ENCODE data around the gene FAM177B.
"Not testable (repeated sequence)": the region's sequence is repeated elsewhere in the genome, so short reads cannot be mapped to it uniquely, and the experiment has no call there.

Gene FAM177B

DNA sequence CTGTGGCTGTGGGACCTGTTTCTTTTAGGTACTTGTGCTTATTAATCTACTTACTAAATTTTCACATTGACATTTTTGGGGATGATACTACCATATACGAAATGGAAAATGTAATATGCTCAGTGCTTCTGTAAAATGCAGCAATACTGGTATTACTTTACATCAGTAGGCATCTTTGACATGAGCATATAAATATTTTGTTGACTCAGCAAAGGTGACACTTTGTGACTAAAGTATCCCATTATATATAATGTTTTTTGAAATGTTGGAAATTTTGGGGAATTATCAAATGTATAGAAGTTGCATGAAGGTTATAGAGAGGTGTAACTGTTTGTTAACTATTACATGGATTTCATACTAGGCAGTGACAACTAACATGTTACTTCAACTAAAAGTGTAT, 2.3 kb upstream of the FAM177B start:
- Histone ChIP-seq H3K9me3 (ENCODE audit: insufficient read depth, low read length, severe bottlenecking) (no peaks in the 10 kb centered on the region), H3K9ac (ENCODE audit: low read depth, low read length) (no peak overlapping the region), H3K4me2 (ENCODE audit: insufficient read depth, low read length) (no peak overlapping the region), H3K27ac (ENCODE audit: low read length) (no peak overlapping the region), H3K4me1 (ENCODE audit: insufficient read depth, low read length) (no peaks in the 10 kb centered on the region), H3K27me3 (ENCODE audit: insufficient read depth, low read length, poor library complexity) (no peaks in the 10 kb centered on the region), H3K36me3 (ENCODE audit: insufficient read depth, low read length) (peaks cover 52% of the 10 kb centered on the region), H3K4me3 (ENCODE audit: low read depth in 1 of 2, low read length in 2 of 2) (no peak overlapping the region), H2AFZ (ENCODE audit: low read depth, low read length) (no peak overlapping the region), H3K79me2 (ENCODE audit: insufficient read depth, low read length) (no peaks in the 10 kb centered on the region), H4K20me1 (ENCODE audit: insufficient read depth, low read length) (no peaks in the 10 kb centered on the region)
- ATAC-seq (ENCODE audit: insufficient read depth, low read depth) (no peak), DNase-seq (no peak)
- no peak for TF ChIP-seq EZH2 (IDR thresholded peaks at IDR 0.05; ENCODE audit: borderline replicate concordance, low read depth, low read length, severe bottlenecking)
- TF ChIP-seq, protein P1, sequence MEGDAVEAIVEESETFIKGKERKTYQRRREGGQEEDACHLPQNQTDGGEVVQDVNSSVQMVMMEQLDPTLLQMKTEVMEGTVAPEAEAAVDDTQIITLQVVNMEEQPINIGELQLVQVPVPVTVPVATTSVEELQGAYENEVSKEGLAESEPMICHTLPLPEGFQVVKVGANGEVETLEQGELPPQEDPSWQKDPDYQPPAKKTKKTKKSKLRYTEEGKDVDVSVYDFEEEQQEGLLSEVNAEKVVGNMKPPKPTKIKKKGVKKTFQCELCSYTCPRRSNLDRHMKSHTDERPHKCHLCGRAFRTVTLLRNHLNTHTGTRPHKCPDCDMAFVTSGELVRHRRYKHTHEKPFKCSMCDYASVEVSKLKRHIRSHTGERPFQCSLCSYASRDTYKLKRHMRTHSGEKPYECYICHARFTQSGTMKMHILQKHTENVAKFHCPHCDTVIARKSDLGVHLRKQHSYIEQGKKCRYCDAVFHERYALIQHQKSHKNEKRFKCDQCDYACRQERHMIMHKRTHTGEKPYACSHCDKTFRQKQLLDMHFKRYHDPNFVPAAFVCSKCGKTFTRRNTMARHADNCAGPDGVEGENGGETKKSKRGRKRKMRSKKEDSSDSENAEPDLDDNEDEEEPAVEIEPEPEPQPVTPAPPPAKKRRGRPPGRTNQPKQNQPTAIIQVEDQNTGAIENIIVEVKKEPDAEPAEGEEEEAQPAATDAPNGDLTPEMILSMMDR (IDR thresholded peaks at IDR 0.05; ENCODE audit: borderline replicate concordance, extremely low read depth, low read length, poor library complexity, severe bottlenecking): no peak

DNA sequence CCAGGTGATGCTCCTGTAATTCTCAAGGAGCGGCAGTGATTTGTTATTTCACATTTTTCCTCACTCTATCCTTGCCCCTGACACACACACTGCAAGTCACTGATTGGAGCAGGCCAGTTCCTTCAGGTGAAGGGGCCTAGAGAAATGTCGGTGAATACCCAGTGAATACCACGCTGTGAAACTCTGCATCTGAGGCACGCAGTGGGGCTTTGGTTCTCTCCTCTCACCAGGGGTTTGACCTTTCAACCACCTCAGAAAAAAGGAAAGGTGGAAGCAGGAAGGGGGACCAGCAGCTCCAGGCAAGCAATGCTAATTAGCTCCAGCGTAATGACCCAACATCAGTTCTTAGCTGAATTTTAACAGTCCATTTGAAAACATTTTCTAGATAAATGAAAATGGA, 532 bp upstream of the FAM177B start:
- no peak for DNase-seq
- no peak for ATAC-seq (ENCODE audit: insufficient read depth, low read depth)
- H3K9ac ChIP-seq (ENCODE audit: low read depth, low read length): no peak overlapping the region

DNA sequence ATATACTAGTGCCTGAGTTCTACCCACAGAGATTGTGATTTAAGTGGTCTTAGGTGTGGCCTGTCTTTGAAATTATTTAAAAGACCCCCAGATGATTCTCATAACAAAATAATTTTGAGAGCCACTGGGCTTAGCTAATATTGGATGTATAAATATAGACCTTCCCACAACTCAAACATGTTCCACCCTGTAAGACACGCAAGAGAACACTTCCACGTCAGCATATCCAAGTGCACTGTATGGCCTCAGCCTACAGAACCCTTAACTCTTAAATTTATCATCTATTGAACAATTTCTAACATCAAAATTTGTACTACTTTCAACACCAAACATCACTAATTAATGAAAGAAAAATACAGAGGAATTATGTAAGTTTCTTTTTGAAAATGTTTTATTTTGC, 2.5 kb downstream of the FAM177B start:
- H3K4me2 ChIP-seq (ENCODE audit: insufficient read depth, low read length): no peak overlapping the region
- ATAC-seq (ENCODE audit: insufficient read depth, low read depth): no peak
- no peaks in the 10 kb centered on the region for H3K4me1 ChIP-seq (ENCODE audit: insufficient read depth, low read length)
- no peak overlapping the region for H3K4me3 ChIP-seq (ENCODE audit: low read depth in 1 of 2, low read length in 2 of 2)
- H3K27me3 ChIP-seq (ENCODE audit: insufficient read depth, low read length, poor library complexity): no peaks in the 10 kb centered on the region
- peaks cover 8% of the 10 kb centered on the region; the same call in 1 of the 2 replicates for H3K36me3 ChIP-seq (ENCODE audit: insufficient read depth, low read length)
- no peaks in the 10 kb centered on the region for H4K20me1 ChIP-seq (ENCODE audit: insufficient read depth, low read length)
- DNase-seq: no peak
- no peak overlapping the region for H2AFZ ChIP-seq (ENCODE audit: low read depth, low read length)
- H3K79me2 ChIP-seq (ENCODE audit: insufficient read depth, low read length): no peaks in the 10 kb centered on the region
- no peak overlapping the region for H3K27ac ChIP-seq (ENCODE audit: low read length)
- H3K9me3 ChIP-seq (ENCODE audit: insufficient read depth, low read length, severe bottlenecking): no peaks in the 10 kb centered on the region
- H3K9ac ChIP-seq (ENCODE audit: low read depth, low read length): no peak overlapping the region
- TF ChIP-seq EZH2 (IDR thresholded peaks at IDR 0.05; ENCODE audit: borderline replicate concordance, low read depth, low read length, severe bottlenecking): no peak
- TF ChIP-seq, protein P1 (IDR thresholded peaks at IDR 0.05; ENCODE audit: borderline replicate concordance, extremely low read depth, low read length, poor library complexity, severe bottlenecking): no peak

More for the DNA sequence above, 532 bp upstream of the FAM177B start:
- Histone ChIP-seq H3K79me2 (ENCODE audit: insufficient read depth, low read length) (no peaks in the 10 kb centered on the region), H3K4me2 (ENCODE audit: insufficient read depth, low read length) (no peak overlapping the region), H3K27ac (ENCODE audit: low read length) (no peak overlapping the region), H3K9me3 (ENCODE audit: insufficient read depth, low read length, severe bottlenecking) (no peaks in the 10 kb centered on the region), H3K36me3 (ENCODE audit: insufficient read depth, low read length) (peaks cover 35% of the 10 kb centered on the region; the same call in 1 of the 2 replicates), H4K20me1 (ENCODE audit: insufficient read depth, low read length) (no peaks in the 10 kb centered on the region), H3K27me3 (ENCODE audit: insufficient read depth, low read length, poor library complexity) (no peaks in the 10 kb centered on the region), H3K4me3 (ENCODE audit: low read depth in 1 of 2, low read length in 2 of 2) (no peak overlapping the region), H2AFZ (ENCODE audit: low read depth, low read length) (no peak overlapping the region), H3K4me1 (ENCODE audit: insufficient read depth, low read length) (no peaks in the 10 kb centered on the region)
- TF ChIP-seq, protein P1 (IDR thresholded peaks at IDR 0.05; ENCODE audit: borderline replicate concordance, extremely low read depth, low read length, poor library complexity, severe bottlenecking): no peak
- no peak for TF ChIP-seq EZH2 (IDR thresholded peaks at IDR 0.05; ENCODE audit: borderline replicate concordance, low read depth, low read length, severe bottlenecking)

DNA sequence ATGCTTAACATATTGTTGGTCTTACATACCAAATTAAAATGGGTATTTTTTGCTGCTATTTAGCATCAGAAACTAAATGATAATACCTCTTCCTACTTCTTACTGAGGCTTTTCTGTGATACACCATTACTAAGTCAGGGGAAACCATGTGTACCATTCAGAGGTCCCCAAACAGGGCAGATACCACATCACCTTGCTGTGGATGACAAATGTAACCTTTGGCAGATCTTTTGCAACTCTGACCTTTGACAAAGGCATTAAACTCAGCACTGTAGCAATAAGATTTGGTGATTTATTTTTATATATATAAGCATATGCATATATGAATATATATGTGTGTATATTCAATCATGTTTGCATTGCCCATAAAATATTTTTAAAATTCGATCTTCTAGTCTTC, 2.9 kb downstream of the FAM177B start:
- H3K27ac ChIP-seq (ENCODE audit: low read length): no peak overlapping the region
- H3K9ac ChIP-seq (ENCODE audit: low read depth, low read length): no peak overlapping the region
- DNase-seq (no peak), ATAC-seq (ENCODE audit: insufficient read depth, low read depth) (no peak)
- no peak for TF ChIP-seq EZH2 (IDR thresholded peaks at IDR 0.05; ENCODE audit: borderline replicate concordance, low read depth, low read length, severe bottlenecking)
- TF ChIP-seq, protein P1 (IDR thresholded peaks at IDR 0.05; ENCODE audit: borderline replicate concordance, extremely low read depth, low read length, poor library complexity, severe bottlenecking): no peak
- H3K27me3 ChIP-seq (ENCODE audit: insufficient read depth, low read length, poor library complexity): no peaks in the 10 kb centered on the region
- H3K4me2 ChIP-seq (ENCODE audit: insufficient read depth, low read length): no peak overlapping the region
- H3K36me3 ChIP-seq (ENCODE audit: insufficient read depth, low read length): peaks cover 3% of the 10 kb centered on the region; the same call in 1 of the 2 replicates
- H3K4me3 ChIP-seq (ENCODE audit: low read depth in 1 of 2, low read length in 2 of 2): no peak overlapping the region
- no peaks in the 10 kb centered on the region for H3K9me3 ChIP-seq (ENCODE audit: insufficient read depth, low read length, severe bottlenecking)
- no peaks in the 10 kb centered on the region for H4K20me1 ChIP-seq (ENCODE audit: insufficient read depth, low read length)
- no peaks in the 10 kb centered on the region for H3K4me1 ChIP-seq (ENCODE audit: insufficient read depth, low read length)
- no peak overlapping the region for H2AFZ ChIP-seq (ENCODE audit: low read depth, low read length)
- no peaks in the 10 kb centered on the region for H3K79me2 ChIP-seq (ENCODE audit: insufficient read depth, low read length)

DNA sequence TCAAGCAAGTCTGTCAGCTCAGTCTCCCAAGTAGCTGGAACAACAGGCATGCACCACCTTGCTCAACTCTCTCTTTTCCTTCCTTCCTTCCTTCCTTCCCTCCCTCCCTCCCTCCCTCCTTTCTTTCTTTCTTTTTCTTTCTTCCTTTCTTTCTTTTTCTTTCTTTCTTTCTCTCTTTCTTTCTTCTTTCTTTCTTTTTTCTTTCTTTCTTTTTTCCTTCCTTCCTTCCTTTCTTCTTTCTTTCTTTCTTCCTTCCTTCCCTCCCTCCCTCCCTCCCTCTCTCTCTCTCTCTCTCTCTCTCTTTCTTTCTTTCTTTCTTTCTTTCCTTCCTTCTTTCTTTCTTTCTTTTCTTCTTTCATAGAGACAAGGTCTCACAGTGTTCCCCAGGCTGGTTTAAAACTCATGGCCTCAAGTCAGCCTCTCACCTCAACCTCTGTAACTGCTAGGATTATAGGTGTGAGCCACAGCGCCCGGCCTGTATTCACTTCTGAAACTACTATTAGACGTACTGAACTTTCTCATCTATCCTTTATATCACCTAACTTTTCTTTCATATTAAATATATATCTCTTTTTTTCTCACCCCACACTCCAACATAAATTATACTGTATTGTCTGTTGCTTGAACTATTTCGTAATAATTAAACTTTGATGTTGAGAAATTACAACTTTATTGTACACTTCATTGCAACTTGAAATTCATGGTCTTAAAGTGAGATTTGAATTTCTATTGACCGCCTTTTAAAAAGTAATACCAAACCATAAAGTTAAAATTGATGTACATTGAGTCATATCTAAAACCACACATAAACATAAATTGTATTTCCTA, 4.8 kb downstream of the FAM177B start:
- H3K79me2 ChIP-seq (ENCODE audit: insufficient read depth, low read length); H3K4me2 ChIP-seq (ENCODE audit: insufficient read depth, low read length); H4K20me1 ChIP-seq (ENCODE audit: insufficient read depth, low read length); H3K36me3 ChIP-seq (ENCODE audit: insufficient read depth, low read length); ATAC-seq (ENCODE audit: insufficient read depth, low read depth); H3K27me3 ChIP-seq (ENCODE audit: insufficient read depth, low read length, poor library complexity); H3K27ac ChIP-seq (ENCODE audit: low read length); H3K9ac ChIP-seq (ENCODE audit: low read depth, low read length); DNase-seq; H2AFZ ChIP-seq (ENCODE audit: low read depth, low read length); H3K4me3 ChIP-seq (ENCODE audit: low read depth in 1 of 2, low read length in 2 of 2); H3K9me3 ChIP-seq (ENCODE audit: insufficient read depth, low read length, severe bottlenecking); H3K4me1 ChIP-seq (ENCODE audit: insufficient read depth, low read length): not testable (repeated sequence)
